ENCODE results near the gene EAF2. TPM values are rescaled to one million over a fixed set of nuclear protein-coding genes. Genes with fewer than 3 reads are reported as not detected.

EAF2 gene
- total RNA-seq, 1 experiment from 2014 or later, result 0.88 TPM

DNA sequence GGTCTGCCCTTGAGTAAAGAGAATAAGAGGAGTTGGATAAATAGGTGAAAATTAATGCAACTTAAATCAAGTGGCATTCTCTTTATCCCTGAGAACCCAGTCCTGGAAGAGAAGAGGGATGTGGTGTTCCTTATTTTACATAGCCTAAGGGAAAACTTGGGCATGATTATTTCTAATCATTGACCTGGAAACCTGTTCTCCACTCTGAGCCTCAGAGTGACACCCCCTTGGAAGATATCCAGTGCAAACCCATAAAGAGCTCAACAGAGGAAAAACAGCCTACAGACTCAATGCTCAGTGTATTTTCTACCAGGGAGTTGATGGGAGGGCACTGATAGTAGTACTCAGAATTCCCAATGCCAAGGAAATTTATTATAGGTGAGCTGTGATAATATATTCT, 81.2 kb downstream of the EAF2 start:
- DNase-seq (ENCODE audit: low read depth), result no peak
- in situ Hi-C loops (cut with HindIII; ENCODE audit: low pct_unique_long_range_greater_than_20kb, low sequenced_read_pairs), result no loop called here

DNA sequence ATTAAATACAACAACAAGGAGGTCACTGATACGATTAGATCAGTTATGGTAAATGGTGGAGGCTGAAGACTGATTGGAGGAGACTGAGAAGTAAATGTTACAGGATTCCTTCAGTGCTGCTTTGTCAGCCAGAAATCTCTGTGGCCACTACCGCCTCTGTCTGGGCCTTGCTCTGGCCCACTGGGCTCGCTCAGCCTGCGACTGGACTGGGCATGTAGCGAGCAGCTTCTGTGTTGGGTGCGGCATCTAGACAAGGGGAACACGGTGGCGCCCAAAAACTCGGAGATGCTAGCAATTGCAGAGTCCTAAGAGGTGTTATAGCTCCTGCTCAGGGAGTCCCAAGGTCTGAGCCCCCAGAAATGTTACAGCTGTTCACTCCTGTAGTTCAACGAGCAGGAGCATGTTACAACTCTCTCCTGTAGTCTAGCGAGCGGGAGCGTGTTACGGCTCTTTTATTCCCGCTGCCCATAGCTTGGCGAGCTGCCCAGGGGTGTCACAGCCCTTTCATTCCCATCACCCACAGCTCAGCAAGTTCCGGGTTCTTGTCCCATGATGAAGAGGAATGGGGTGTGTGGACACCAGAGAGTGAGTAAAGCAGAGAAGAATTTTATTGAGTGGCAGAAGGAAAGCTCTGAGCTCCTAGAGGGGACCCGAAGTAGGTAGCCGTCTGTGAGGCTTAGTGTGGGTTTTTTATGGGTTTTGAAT, 83.9 kb downstream of the EAF2 start:
- in situ Hi-C loops (cut with HindIII; ENCODE audit: low pct_unique_long_range_greater_than_20kb, low sequenced_read_pairs), result no loop called here
- DNase-seq (ENCODE audit: low read depth), result no peak

- DNase-seq (ENCODE audit: low read depth), result no peak
- in situ Hi-C loops (cut with HindIII; ENCODE audit: low pct_unique_long_range_greater_than_20kb, low sequenced_read_pairs), result no loop called here
Observed at GRCh38 chr3:121924734-121925133, 89.7 kb downstream of the EAF2 start.

GRCh38 chr3:121926380-121926779, 91.4 kb downstream of the EAF2 start:
- DNase-seq (ENCODE audit: low read depth), result no peak
- in situ Hi-C loops (cut with HindIII; ENCODE audit: low pct_unique_long_range_greater_than_20kb, low sequenced_read_pairs), result no loop called here

Other genes starting within 250 kb of the EAF2 start
- gene FBXO40, start 241.8 kb upstream of the EAF2 start, total RNA-seq (2014; rRNA removed; shearing (Covaris generic); ENCODE audit: low replicate concordance), result not detected in 2 replicates
- not detected in 2 replicates for gene HCLS1, start 174.3 kb upstream of the EAF2 start, total RNA-seq (2014; rRNA removed; shearing (Covaris generic); ENCODE audit: low replicate concordance)
- 3.9 and 5.0 TPM in 2 replicates for gene GOLGB1, start 85.5 kb upstream of the EAF2 start, total RNA-seq (2014; rRNA removed; shearing (Covaris generic); ENCODE audit: low replicate concordance)
- 6.0 and 13.6 TPM in 2 replicates for gene IQCB1, start 149 bp upstream of the EAF2 start, total RNA-seq (2014; rRNA removed; shearing (Covaris generic); ENCODE audit: low replicate concordance)
- gene SLC15A2, start 59.2 kb downstream of the EAF2 start, total RNA-seq (2014; rRNA removed; shearing (Covaris generic); ENCODE audit: low replicate concordance), result not detected in 2 replicates
- not detected in 2 replicates for gene ILDR1, start 187.0 kb downstream of the EAF2 start, total RNA-seq (2014; rRNA removed; shearing (Covaris generic); ENCODE audit: low replicate concordance)
- not detected in 2 replicates for gene CD86, start 220.2 kb downstream of the EAF2 start, total RNA-seq (2014; rRNA removed; shearing (Covaris generic); ENCODE audit: low replicate concordance)

Data from Caki2 (cell line).